ENCODE measurements around the gene TMEM150C.
"Not testable (repeated sequence)": the region's sequence is repeated elsewhere in the genome, so short reads cannot be mapped to it uniquely, and the experiment has no call there.

TMEM150C gene

DNA sequence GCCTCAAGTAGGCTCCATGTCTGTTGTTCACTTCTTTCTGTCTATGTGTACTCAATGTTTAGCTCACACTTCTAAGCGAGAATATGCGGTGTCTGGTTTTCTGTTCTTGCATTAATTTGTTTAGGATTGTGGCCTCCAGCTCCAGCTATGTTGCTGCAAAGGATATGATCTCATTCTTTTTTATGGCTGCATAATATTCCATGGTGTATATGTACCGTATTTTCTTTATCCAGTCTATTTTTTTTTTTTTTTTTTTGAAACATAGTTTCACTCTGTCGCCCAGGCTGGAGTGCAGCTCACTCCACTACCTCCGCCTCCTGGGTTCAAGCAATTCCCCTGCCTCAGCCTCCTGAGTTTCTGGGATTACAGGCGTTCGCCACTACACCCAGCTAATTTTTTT is 5.7 kb upstream of the TMEM150C start:
- DNase-seq, result no peak

DNA sequence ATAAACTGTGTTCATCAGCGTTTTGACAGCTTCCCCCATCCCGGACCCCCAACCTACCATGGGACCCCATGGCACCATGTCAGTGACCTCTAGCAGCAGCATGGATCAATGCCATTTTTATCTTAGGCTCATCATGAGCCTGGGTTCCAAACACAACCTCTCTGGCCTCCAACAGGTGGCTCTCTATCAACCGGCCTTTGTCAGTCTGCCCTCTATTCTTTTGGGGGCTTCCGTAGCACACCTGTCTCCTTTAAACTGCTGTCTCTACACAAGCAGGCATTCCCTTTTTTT is 721 bp upstream of the TMEM150C start:
- no peak for DNase-seq

DNA sequence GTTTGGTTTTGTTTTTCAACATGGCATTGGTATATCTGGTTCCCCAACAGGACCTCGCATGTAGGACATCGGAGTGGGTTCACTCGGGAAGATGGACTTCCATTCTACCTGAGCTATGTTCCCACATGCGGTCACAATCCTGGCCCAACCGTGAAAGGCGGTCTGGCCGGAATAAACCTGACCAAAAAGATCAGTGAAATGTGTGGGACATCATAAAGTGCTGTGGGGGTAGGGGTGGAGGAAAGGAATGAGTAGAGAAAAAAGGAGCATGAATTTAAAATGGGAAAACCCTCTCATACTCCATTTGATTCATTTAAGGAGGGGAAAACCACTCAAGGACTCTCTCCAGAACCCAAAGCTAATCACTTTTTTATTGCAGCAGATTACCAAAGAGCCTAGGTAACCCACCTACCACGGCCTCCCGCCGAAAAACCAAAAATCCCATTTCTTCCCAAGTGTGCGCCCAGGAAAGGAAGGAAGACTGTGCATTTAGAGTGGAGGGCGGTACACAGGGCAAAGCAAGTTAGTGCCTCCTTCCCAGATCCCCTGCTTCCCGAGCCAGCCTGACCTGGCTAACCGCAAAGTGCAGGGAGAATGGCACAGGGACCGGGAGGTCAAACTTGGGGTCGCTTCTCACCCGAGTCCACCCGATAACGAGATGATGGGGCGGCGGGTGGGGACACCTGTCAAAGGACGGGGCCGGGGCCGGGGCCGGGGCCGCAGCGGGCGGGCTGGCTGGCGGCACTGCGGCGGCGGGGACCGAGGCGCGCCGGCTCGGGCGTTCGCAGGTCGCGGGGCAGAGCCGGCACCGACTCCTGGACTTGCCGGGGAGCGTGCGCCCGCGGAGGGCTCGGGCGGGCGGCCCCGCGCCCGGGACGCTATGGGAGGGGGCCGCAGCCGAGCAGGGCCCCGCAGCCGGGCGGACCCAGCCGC is 669 bp downstream of the TMEM150C start:
- no peak for DNase-seq

DNA sequence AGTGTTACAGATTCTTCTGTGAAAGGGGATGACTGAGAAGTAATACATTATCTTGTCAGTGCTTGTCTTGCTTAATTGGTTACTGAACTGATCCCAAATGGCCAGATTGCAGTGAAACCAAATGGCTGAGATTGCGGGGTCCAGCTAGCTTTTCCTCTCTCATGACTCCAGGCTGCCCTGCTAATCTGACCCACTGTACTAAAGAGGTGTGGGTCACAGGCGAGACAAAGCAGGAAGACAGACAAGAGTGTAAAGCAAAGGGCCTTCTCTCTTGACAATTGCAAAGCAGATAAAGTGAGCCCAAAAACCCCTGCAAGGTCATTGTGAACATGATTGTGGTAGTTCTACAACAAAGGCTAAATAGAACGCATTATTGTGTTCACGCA is 2.1 kb downstream of the TMEM150C start:
- no peak for DNase-seq

DNA sequence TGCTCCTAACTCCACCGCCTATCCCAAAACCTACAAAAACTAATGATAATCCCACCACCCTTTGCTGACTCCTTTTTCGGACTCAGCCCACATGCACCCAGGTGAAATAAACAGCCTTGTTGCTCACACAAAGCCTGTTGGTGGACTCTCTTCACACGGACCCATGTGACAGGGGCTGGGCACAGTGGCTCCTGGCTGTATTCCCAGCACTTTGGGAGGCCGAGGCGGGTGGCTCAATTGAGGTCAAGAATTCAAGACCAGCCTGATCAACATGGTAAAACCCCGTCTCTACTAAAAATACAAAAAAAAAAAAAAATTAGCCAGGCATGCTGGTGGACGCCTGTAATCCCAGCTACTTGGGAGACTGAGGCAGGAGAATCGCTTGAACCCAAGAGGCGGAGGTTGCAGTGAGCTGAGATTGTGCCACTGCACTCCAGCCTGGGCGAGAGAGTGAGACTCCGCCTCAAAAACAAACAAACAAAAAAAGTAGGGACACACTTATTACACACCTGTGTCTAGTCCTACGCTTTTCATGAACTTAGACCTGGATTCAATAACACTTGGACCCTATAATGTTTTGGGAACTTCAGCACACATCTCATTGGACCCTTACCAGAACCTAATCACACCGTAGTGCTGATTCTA is 2.6 kb downstream of the TMEM150C start:
- DNase-seq, result not testable (repeated sequence)

DNA sequence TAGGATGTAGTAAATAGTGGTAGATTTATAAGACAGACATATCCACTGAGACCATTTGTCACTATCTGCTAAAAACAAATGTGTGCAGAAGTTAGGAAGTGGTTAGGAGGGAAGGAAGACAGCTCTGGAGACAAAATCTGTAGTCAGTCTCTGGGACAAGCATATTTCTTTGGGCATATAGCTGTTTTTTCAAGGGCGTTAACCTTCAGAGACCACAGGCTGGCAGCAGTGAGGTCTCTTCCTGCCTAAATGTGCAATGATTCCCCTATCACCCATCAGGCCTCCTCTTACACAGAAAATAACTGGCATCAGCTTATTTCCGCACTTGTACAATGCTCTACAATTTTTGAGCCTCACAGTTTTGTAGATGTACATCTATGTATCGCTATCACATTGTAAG is 6.5 kb downstream of the TMEM150C start:
- DNase-seq, result no peak

DNA sequence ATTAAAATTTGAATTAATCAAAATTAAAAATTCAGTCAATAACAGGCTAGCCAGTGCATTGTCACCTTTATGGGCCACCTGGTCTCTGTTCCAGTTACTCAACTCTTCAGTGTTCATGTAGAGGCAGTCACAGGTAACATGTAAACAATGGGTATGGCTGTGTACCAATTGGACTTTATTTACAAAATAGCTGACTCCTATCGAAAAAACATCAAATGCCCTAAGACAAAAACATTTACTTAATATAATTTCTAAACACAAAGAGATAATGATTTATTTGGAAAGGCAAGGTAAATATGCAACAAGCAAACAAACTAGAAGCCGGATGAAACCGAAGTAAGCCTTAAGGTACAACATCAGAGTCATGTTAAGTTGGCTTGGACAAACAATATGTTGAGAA is 8.8 kb downstream of the TMEM150C start:
- no peak for DNase-seq

DNA sequence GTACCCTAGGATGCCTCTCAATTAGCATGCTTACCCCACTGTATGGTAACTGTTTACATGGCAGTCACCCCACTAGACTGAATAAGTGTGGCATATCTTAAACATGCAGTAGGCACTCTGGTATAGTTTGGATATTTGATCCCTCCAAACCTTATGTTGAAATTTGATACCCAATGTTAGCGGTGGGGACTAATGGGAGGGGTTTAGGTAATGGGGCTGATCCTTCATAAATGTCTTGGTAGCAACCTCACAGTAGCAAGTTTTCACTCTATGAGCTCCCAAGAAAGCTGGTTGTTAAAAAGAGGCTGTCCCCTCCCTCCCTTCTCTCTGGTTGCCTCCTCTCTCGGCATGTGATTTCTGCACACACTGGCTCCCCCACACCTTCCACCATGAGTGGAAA is 10.1 kb downstream of the TMEM150C start:
- no peak for DNase-seq

DNA sequence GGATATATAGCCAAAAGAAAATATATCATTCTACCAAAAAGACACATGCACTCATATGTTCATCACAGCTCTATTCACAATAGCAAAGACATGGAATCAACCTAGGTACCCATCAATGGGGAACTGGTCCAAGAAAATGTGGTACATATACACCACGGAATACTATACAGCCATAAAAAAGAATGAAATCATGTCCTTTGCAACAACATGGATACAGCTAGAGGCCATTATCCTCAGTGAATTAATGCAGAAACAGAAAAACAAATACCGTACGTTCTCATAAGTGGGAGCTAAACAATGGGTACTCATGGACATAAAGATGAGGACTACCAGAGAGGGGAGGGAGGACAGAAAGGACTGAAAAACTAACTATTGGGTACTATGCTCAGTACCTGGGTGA is 13.9 kb downstream of the TMEM150C start:
- DNase-seq, result not testable (repeated sequence)

DNA sequence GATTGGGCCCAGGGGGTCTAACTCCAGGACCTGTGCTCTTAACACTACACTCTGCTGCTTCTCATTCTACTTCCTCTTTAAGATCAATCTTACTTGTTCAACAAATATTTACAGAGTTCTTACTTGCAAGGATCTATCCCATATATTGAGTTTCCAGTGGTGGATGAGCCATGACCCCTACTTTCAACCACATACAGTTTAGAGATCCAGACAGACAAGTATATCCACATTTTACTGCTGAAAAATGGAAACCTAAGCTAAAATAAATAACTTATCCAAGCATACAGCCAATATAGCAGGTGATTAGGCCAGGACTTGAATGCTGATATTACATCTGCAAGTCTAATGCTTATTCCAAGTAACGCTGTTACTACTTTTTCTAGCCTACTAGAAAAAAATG is 18.7 kb downstream of the TMEM150C start:
- no peak for DNase-seq

DNA sequence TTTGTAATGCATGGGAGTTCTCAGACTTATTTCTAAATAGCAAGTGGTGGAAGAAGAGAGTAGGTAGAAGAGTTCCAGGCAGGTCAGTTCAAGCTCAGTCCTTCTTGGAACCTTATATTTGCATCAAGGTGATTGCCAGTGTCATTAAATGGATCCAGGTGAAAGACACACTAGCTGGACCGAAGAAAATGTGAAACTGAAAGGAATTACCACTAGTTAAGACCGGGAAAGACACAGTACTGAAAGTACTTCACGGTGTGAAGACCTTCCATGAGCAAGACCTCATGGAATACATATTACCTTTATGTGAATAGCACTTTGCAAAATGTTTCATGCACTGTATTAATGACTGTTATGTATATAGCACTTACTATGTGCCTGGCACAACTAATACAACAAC is 19.1 kb downstream of the TMEM150C start:
- DNase-seq, result no peak

DNA sequence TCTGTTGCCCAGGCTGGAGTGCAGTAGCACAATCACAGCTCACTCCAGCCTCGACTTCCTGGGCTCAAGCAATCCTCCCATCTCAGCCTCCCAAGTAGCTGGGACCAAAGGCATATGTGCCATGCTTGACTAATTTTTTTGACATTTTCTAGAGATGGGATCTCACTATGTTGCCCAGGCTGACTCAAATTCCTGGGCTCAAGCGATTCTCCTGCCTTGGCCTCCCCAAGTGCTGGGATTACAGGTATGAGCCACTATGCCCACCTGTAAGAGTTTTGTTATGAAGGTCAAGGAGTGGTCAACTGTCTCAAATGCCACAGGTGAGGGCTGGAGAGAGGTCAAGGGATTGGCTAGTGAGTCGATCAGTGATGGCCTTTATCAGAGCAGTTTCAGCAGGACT is 32.5 kb downstream of the TMEM150C start:
- no peak for DNase-seq

DNA sequence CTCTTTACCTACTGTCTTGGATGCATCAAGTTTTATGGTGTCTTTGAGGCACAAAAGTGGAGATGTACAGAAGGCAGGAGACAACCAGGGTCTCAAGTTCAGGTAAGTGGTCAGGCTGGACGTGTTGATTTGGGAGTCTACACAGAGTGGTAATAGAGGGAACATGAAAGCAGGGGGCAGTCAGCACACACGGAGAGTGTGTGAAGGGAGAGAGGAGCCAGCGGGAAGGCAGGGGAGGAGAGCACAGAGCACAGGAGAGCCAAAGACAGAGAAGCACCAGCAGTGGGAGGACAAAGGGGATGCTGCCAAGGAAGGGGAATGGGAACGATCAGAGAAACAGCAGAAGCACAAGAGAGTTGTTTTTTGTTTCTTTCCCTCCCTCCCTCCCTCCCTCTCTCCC is 32.9 kb downstream of the TMEM150C start:
- DNase-seq, result no peak

DNA sequence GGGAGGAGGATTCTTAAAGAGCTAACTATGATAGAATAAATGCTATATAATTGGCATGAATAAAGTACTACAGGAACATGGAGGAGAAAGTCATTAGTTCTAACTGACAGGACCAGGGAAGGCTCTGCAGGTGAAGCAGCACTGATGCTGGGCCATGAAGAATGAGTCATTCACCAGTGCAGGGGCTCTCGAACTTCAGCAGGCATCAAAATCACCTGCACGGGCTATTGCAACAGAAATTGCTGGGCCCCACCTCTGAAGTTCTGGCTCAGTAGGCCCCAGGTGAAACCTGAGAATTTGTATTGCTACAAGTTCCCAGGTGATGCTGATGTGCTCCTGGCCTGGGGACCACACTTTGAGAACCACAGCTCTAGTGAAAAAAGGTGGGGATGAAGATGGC is 33.7 kb downstream of the TMEM150C start:
- no peak for DNase-seq

DNA sequence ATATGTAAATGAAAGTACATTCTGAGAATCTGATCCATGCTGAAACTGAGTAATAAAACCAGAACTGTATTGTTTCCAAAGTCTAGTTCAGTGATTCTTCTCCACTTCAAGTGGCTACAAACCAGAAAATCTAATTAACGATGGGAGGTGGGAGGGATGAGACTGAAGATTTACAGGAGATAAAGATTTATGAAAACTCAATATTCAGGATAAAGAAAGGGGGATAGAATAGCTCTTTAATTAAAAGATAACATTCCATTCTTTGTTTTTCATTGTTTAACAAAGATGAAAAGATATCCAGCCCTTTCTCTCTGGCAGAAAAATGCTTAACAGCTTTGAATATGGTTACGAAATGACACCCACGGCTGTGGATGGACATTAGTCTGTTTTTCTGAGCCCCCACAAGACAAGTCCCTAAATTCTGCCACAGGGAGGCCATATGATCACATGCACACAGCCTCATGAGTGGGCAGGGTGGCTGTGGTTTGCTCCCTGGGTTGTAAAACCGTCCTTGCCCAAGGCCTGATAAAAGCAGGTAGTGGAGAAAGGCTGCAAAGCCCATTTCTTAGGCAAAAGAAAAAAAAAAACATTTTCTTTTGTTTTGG is 36.4 kb downstream of the TMEM150C start:
- no peak for DNase-seq

DNA sequence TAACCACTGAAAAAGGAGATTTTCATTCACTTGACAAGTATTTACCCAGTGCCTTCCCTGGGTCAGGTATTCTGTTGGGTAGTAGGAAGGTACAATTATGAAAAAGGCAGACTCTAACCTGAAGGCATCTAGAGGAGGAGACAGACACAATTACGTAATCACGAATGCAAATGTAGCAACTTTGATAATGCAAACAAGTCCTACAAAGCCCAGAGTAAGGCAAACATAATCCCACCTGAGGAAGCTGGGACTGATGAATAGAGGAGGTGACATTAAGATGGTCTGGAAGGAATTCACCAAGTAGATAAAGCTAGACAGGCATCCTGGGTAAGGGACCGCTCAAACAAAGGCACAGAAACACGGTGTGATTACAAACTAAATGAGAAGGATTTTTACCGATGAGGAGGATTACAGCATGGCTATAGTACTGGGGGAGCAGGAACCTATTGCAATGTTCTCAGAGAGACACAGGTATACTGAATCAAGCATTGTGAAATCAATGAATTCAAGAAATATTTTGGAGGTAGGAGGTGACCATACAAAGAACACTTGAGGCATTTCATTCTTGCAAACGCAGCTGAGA is 37.1 kb downstream of the TMEM150C start:
- DNase-seq, result no peak

DNA sequence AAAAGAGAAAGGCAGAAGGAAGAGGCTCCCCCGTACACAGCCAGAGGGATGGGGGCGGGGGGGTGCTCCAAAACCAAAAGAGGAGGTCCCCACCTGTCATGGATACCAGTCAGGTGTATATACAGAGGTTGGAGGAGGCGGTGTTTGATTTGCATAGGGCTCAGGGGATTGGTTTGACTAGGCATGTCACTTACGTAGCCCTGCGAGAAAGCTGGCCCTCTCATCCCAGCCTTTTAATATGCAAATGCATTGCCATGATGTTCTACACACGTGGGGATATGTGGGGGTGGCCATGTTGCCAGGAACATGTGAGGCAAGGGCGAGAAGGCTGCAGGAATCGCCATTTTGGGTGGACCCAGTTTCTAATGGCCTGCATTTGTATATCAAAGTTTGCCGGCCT is 38.6 kb downstream of the TMEM150C start:
- no peak for DNase-seq

DNA sequence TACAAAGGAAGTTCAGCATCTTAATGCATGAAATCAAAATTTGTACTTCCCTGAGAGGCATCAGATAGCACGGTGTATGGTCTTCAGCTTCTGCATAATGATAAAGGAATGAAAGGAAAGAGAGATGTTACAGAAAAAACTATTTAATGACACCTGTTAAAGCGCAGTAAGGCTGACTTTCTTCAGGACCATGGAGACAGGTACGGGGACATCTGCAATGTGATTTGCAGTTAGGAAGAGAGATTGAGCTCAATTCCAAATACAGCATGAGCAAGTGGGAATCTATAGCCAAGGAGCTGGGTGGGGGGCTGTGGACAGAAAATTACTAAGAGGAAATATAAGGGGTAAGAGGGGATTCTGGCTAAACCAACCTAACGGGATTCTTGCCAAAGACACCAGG is 39.3 kb downstream of the TMEM150C start:
- no peak for DNase-seq

DNA sequence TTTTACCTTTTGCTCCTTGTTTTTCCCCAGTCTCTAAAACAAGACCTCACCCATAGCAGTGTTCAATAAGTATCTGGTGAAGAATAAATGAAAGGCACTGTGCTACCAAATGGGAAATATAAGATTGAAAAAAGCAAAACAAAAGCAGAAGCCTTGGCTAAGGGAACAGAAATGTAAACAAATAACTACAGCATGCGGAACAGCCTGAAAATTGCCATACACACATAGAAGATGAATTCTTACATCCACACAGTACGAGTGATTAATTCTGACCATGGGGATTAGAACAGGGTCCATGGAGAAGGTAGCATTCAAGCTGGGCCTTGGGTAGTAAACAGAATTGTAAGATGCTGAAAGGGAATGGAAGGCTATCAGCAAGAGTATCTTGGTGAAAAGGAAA is 40.5 kb downstream of the TMEM150C start:
- DNase-seq, result no peak

DNA sequence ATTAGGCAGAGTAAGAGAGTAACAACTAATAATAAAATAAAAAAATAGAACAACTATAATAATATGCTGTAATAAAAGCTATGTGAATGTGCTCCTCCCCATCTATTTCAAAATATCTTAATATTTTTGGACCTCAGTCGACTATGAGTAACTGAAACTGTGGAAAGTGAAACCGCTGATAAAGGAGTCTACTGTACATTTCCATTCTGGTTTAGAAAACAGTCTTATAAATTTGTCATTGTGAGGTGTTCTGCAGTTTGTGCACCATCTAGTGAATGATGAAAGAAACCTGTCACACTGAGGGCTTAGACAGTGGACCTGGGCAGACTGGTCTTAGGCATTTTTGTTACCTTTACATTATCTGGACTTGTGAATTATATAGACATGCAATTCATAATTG is 42.0 kb downstream of the TMEM150C start:
- no peak for DNase-seq

DNA sequence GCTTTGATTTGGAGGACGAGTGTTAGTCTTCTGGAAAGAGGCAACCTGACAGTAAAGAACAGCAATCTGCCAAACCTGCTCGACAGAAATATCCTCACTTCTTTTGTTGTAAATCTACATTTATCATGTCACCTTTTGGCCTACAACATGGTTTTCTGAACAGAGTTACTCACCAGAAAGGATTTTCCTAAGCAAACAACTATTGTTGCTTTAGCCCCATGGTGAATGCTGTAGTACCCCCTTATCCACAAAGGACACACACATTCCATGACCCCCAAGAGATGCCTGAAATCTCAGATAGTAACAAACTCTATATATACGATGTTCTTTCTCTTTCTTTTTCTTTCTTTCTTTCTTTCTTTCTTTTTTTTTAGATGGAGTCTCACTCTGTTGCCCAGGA is 42.7 kb downstream of the TMEM150C start:
- no peak for DNase-seq

DNA sequence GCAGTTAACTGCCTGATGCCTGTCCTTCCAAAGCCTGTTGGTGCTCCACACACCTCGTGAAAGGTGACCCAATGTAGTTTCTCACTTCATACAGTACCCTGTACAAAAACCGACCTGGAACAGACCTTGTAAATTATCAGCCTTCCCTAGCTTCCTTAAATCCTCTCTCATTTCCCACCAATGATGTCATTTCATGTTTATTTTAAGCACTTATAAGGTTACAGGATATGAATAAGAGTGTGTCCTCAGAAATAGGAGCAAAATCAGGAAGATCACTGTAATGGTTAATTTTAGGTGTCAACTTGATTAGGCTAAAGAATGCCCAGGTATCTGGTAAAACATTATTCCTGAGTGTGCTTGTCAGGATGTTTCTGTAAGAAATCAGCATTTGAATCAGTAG is 44.7 kb downstream of the TMEM150C start:
- DNase-seq, result no peak

DNA sequence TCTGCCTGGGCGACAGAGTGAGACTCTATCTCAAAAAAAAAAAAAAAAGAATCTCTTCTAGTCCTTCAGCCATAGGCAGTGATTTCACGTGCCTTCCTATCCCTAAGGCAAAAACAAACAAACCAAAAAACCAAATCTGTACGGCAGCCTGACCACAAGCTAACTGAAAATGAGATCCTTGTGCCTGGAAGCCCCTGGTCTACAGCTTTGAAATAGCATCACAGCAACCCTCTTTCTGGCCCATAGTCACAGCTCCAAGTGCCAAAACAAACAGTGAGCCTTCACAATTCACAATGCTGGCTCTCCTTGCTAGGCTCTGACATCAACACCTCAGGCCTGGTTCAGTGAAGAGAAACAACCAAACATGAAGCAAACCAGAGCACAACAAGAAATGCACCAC is 46.1 kb downstream of the TMEM150C start:
- DNase-seq, result no peak

DNA sequence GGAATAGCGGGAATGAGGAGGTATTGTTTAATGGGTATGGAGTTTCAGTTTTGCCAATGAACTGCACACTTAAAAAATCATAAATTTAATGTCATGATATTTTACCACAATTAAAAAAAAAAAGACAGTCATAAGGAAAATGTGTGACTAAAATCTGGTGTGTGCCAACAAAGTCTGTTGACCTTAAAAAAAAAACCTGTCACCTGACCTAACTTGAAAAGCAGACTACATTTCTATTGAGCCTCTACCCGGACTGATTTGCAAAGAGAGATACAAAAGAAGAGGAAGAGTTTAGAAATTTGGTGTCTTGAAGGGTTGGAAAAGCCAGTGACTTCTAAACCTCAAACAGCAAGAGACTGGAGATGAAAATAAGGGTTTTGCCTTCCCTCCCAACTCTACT is 48.4 kb downstream of the TMEM150C start:
- DNase-seq, result no peak

Measured in activated CD8-positive, alpha-beta memory T cell treated with anti-CD3 and anti-CD28 coated beads, Interleukin-2, amount 50 U/mL, for 4 hours (primary cell).